Measurements from ENCODE around the gene ZNF227.

GRCh38 chr19:44282846-44283245 lies 70.5 kb downstream of the ZNF227 start:
- no peak for TF ChIP-seq CTCF (conservative IDR thresholded peaks at IDR 0.05 in 1 of 2, IDR thresholded peaks at IDR 0.05 in 1 of 2; ENCODE audit: extremely low read depth in 1 of 2, insufficient read depth in 1 of 2, low read depth in 1 of 2, low read length in 2 of 2)
- no peak for TF ChIP-seq EZH2 (IDR thresholded peaks at IDR 0.05; ENCODE audit: borderline replicate concordance, low read length)

Data from mammary epithelial cell (primary cell).